Activated CD8-positive, alpha-beta memory T cell treated with anti-CD3 and anti-CD28 coated beads for 48 hours (primary cell): ENCODE data around the gene NAV2.

Experiments
- DNase-seq, 3 experiments: peaks; one replicate each; pipeline ENCODE4 v3.0.0-alpha.2; 2020; ENCODE audit warnings: low read depth in 2 of 3, low spot score in 2 of 3

NAV2 gene

GRCh38 chr11:19853016-19853415 is 140.4 kb downstream of the NAV2 start:
- DNase-seq: no peak

GRCh38 chr11:19853920-19854319 is 141.3 kb downstream of the NAV2 start:
- DNase-seq: no peak

DNA sequence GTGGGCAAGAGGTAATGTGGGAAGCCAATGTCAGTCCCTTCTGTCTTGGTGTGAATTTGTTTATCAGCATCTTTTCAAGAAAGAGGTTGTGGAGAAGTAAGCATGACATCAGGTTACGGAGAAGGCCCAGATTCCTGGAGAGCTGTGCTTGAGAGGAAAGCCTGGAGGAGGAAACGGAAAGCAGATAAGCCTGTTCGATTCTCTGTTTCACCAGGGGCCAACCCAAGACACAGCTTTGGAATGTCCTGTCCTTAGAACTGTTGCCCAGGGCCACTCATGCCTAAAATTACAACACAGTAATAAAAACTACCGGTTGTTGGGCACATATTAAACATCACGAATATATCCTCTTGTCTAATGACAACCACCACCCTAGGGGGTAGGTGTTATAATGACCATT is 148.5 kb downstream of the NAV2 start:
- DNase-seq: no peak

- no peak for DNase-seq
Measured at GRCh38 chr11:19862091-19862490, 149.5 kb downstream of the NAV2 start.

- no peak for DNase-seq
Measured at GRCh38 chr11:19864141-19865140, 151.8 kb downstream of the NAV2 start.

- DNase-seq: no peak
Measured at GRCh38 chr11:19866037-19866436, 153.4 kb downstream of the NAV2 start.

GRCh38 chr11:19866521-19866920 is 153.9 kb downstream of the NAV2 start:
- DNase-seq: no peak

DNA sequence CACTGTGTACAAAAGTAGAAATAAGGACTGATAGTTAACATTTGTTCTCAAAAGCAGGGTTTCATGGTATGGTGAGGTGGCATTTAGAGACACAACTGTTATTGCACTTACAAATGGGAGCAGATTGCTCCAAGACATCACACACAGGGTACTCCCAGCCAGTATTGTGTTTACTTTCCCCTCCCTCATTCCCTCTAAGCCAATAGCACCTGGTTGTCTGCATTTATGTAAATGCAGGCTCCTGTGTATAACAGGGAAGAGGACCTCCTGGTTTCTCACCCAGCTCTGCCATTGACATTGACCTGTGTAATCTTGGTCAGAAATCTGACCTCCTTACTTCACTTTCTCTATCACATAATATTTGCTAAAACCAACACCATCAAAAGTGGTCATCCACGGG is 154.4 kb downstream of the NAV2 start:
- no peak for DNase-seq

DNA sequence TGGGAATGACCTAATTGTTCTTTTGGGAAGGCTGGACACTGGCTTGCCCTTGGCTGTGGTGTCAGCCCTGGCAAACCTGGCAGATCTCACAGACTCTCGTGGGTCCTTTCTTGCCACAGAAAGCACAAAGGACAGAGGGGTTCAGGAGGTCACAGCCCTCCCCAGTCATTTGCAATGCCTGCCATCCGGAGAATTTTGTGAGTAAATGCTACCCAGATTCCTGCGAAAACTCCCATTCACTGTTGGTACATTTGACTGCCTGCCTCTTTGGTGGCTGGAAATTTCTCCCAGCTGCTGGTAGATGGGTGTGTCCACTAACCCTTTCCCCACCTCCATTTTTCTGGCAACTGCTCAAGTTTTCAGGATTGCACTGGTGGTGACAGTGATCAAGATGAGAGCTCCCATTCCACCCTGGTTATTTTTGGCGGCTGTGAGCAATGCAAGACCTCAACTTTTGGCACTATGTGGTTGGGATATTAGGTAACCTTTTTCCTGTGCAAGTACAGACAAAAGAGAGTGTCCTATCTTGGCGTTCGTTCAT is 155.7 kb downstream of the NAV2 start:
- DNase-seq: no peak

- DNase-seq: no peak
Measured at GRCh38 chr11:19868871-19869270, 156.2 kb downstream of the NAV2 start.

GRCh38 chr11:19869466-19869865 is 156.8 kb downstream of the NAV2 start:
- DNase-seq: no peak

DNA sequence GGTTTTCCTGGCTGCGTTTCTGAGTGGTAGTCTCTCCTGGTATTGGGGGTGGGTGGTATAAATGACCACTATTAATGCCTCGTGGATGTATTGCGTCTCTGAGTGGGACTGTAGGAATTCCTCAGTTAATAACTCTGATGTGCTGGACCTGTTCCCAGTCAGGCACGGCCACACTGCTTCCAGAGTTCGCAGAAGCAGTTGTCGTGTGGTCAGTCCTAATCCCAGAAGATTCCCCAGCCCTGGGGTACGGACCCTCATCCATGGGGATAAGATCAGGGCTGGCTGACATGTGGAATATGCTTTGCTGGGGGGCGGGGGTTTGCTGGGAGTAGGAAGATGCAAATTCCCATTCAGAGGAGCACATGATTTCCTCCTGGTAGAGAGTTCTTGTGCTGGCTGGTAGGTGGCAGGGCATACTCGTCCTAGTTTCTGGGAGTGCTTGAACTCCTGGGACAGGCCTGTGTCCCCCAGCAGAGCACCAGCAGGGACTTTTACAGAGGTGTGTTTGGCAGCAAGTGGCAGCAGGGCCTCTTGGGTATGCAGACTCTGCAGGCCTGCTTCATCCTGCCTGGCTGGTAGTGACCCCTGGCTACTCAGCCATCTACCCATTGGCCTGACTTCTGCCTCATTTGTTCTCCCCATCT is 157.4 kb downstream of the NAV2 start:
- DNase-seq: no peak

DNA sequence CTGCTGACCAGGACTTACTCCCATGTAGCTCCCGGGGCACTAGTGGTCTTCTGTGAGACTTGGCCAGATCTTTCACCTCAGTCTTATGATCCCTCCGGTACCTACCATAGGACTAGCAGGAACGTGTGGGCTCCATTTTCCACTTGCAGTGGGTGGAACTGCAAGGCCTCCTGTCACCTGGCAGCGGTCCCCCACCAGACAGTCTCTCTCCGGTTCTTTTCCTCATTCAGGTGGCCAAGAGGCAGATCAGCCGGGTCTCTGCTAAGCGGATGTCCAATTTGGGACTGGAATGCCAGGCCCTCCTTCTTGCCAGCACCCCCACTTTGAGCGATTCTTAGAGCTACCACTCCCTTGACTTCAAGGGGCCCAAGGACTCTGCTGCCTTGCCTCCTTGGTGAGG is 158.9 kb downstream of the NAV2 start:
- no peak for DNase-seq

- no peak for DNase-seq
Measured at GRCh38 chr11:19872512-19873145, 160.0 kb downstream of the NAV2 start.

DNA sequence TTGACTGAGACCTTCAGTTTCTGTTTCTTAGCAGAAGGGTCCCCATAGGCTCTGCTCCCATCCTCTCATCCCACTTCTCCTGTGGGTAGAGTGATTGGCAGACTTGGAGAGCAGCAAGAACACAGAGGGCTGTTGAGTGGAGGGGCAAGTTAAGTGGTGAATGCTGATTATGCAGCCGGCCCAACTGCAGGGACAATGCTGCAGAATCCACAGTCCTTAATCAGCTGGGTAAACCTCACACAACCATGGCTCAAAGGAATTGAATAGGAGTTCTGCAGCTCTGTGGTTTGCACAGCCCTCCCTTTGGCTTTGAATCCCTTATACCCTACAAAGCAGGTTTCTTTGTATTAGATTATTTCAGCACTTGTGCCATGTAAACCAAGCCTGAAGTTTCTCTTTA is 161.1 kb downstream of the NAV2 start:
- DNase-seq: no peak

- no peak for DNase-seq
Measured at GRCh38 chr11:19874266-19874665, 161.6 kb downstream of the NAV2 start.

- DNase-seq: no peak
Measured at GRCh38 chr11:19876750-19877149, 164.1 kb downstream of the NAV2 start.

DNA sequence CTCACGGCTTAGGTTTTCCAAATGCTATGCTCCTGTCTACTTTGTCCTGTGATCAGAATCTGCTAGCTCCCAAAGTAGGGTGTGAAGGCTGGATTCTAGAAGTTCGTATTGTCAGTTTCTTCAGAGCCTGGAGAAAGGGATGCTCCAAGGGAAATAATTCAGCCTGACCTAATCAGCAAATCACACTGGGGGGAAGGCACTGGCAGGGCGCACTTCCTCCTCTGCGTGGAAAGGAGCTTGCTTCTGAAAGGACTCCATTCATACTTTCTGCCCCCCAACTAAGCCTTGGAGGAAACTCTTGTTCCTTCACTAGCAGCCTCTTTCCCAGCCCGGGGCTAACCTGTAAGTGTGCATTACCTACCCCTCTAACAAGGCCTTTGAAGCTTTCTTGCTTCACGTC is 165.9 kb downstream of the NAV2 start:
- DNase-seq: no peak

- DNase-seq: no peak
Measured at GRCh38 chr11:19879307-19880087, 166.9 kb downstream of the NAV2 start.

GRCh38 chr11:19880088-19880345 is 167.4 kb downstream of the NAV2 start:
- DNase-seq: no peak

DNA sequence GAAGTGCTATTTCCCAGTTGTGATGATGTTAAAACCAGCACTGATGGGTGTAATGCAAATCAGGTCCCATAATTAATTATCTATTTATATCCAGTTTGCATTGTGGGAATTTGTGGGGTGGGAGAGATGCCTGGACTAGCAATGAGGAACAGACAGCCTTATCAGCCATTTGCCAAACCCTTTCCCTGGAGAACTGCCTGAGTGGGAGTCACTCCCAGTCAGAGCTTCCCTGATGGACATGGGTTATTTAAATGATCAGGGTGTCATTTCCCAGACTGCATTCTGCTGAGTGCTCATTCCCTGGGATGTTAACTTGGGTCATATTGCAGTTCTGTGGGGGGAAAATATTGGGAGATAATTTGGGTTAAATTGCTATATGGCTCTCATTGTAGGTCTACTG is 168.5 kb downstream of the NAV2 start:
- no peak for DNase-seq
